Neural cell (in vitro differentiated cells): Measurements from ENCODE around the gene TBC1D3B. TPM values are rescaled to one million over a fixed set of nuclear protein-coding genes. Genes with fewer than 3 reads are reported as not detected.
"Not testable (repeated sequence)": the region's sequence is repeated elsewhere in the genome, so short reads cannot be mapped to it uniquely, and the experiment has no call there.

Source experiments
- H2AFZ ChIP-seq: fragments of 200-600, 300-800 bp; sonication (generic), shearing (Covaris generic); 2 replicates; pipeline ENCODE4 v1.6.0; 2014; ENCODE audit warnings: low read depth, mild to moderate bottlenecking, antibody characterized with exemption, low read length, moderate library complexity
- H3F3A ChIP-seq: fragments of 200-600 bp; shearing (Covaris generic); 2 replicates; pipeline ENCODE4 v1.6.1; 2016; ENCODE audit warnings: mild to moderate bottlenecking, moderate library complexity, mixed read lengths, antibody characterized with exemption, low read length; ENCODE audit not compliant: insufficient read depth, poor library complexity, severe bottlenecking
- H3K27ac ChIP-seq: fragments of 200-600, 300-800 bp; sonication (generic), shearing (Covaris generic); 2 replicates; pipeline ENCODE4 v1.5.1; 2014; ENCODE audit warnings: mild to moderate bottlenecking, low read length, moderate library complexity
- H3K27me3 ChIP-seq: fragments of 300-800, 200-600 bp; sonication (generic), shearing (Covaris generic); 2 replicates; pipeline ENCODE4 v1.6.0; 2014; ENCODE audit warnings: mild to moderate bottlenecking, low read depth, low read length, moderate library complexity; ENCODE audit not compliant: insufficient read depth
- H3K36me3 ChIP-seq: fragments of 300-800, 200-600 bp; sonication (generic), shearing (Covaris generic); 2 replicates; pipeline ENCODE4 v1.5.1; 2014; ENCODE audit warnings: mild to moderate bottlenecking, antibody characterized with exemption, low read length, moderate library complexity; ENCODE audit not compliant: insufficient read depth
- H3K4me2 ChIP-seq: fragments of 300-800, 200-600 bp; sonication (generic), shearing (Covaris generic); 2 replicates; pipeline ENCODE4 v1.6.0; 2014; ENCODE audit warnings: mild to moderate bottlenecking, low read length
- H3K4me3 ChIP-seq: fragments of 300-800, 200-600 bp; sonication (generic), shearing (Covaris generic); 2 replicates; pipeline ENCODE4 v1.5.1; 2014; ENCODE audit warnings: mild to moderate bottlenecking, low read length, moderate library complexity
- H3K79me2 ChIP-seq: fragments of 200-600 bp; shearing (Covaris generic); replicated peaks from 2 replicates; pipeline ENCODE4 v1.6.0; 2014; ENCODE audit warnings: mild to moderate bottlenecking, low read length, moderate library complexity; ENCODE audit not compliant: insufficient read depth
- H3K9ac ChIP-seq: fragments of 300-800, 200-600 bp; sonication (generic), shearing (Covaris generic); 2 replicates; pipeline ENCODE4 v1.6.1; 2016; ENCODE audit warnings: mild to moderate bottlenecking, low read length, mixed read lengths
- H3K9me2 ChIP-seq: fragments of 200-600 bp; shearing (Covaris generic); 2 replicates; pipeline ENCODE4 v1.6.1; 2016; ENCODE audit warnings: mild to moderate bottlenecking, low read length, mixed read lengths; ENCODE audit not compliant: insufficient read depth
- H3K9me3 ChIP-seq: fragments of 200-600, 300-800 bp; sonication (generic), shearing (Covaris generic); 2 replicates; pipeline ENCODE4 v1.6.1; 2016; ENCODE audit warnings: mild to moderate bottlenecking, mixed run types, low read length, moderate library complexity, mixed read lengths
- H4K20me1 ChIP-seq: fragments of 200-600 bp; shearing (Covaris generic); 2 replicates; pipeline ENCODE4 v1.6.1; 2016; ENCODE audit warnings: mild to moderate bottlenecking, mixed run types; ENCODE audit not compliant: insufficient read depth
- CTCF ChIP-seq: fragments of 450-650 bp; IDR thresholded peaks from 2 replicates; pipeline ENCODE4 v1.5.1; 2014; ENCODE audit warnings: antibody characterized with exemption, mild to moderate bottlenecking, moderate library complexity; ENCODE audit not compliant: poor library complexity, severe bottlenecking
- EP300 ChIP-seq: fragments of 450-650 bp; conservative IDR thresholded peaks from 2 replicates; pipeline ENCODE4 v1.6.1; 2014; ENCODE audit warnings: antibody characterized with exemption, mild to moderate bottlenecking, moderate library complexity; ENCODE audit not compliant: poor library complexity, severe bottlenecking
- EZH2 ChIP-seq: fragments of 200-600, 300-800 bp; shearing (Covaris generic), sonication (generic); IDR thresholded peaks from 2 replicates; pipeline ENCODE4 v1.6.1; 2014; ENCODE audit warnings: antibody characterized with exemption, low read length, borderline replicate concordance, mild to moderate bottlenecking; ENCODE audit not compliant: insufficient read depth, poor library complexity, severe bottlenecking
- MXI1 ChIP-seq: fragments of 450-650 bp; conservative IDR thresholded peaks from 2 replicates; pipeline ENCODE4 v1.6.1; 2014; ENCODE audit warnings: antibody characterized with exemption, mild to moderate bottlenecking; ENCODE audit not compliant: poor library complexity, severe bottlenecking
- POLR2AphosphoS5 ChIP-seq: IDR thresholded peaks from 2 replicates; pipeline ENCODE4 v1.6.1; 2012
- RAD21 ChIP-seq: fragments of 450-650 bp; conservative IDR thresholded peaks from 2 replicates; pipeline ENCODE4 v1.6.1; 2014; ENCODE audit warnings: antibody characterized with exemption, mild to moderate bottlenecking, moderate library complexity
- REST ChIP-seq: IDR thresholded peaks from 2 replicates; pipeline ENCODE4 v1.6.1; 2012; ENCODE audit warnings: borderline replicate concordance
- SMC3 ChIP-seq: fragments of 450-650 bp; conservative IDR thresholded peaks from 2 replicates; pipeline ENCODE4 v1.6.1; 2014; ENCODE audit warnings: antibody characterized with exemption, mild to moderate bottlenecking, moderate library complexity; ENCODE audit not compliant: poor library complexity
- TAF1 ChIP-seq: IDR thresholded peaks from 2 replicates; pipeline ENCODE4 v1.6.1; 2012; ENCODE audit warnings: low read depth
- polyA plus RNA-seq: library from polyadenylated mRNA; depleted of rRNA; stranded (reverse); fragments of >200 nt; gene quantifications from 2 replicates; pipeline ENCODE4 v1.2.3, GENCODE V29; 2014

TBC1D3B gene
- polyA plus RNA-seq, 1 donor from 2014 or later = 9.8 TPM

- Histone ChIP-seq H3K36me3 (no peaks in the 10 kb centered on the region), H3K9me2 (no peaks in the 10 kb centered on the region), H4K20me1 (no peaks in the 10 kb centered on the region), H3F3A (no peaks in the 10 kb centered on the region), H2AFZ (no peak overlapping the region), H3K4me3 (no peak overlapping the region), H3K9me3 (no peaks in the 10 kb centered on the region), H3K27me3 (no peaks in the 10 kb centered on the region), H3K27ac (no peak overlapping the region), H3K79me2 (no peaks in the 10 kb centered on the region), H3K4me2 (no peak overlapping the region), H3K9ac (no peak overlapping the region)
- TF ChIP-seq SMC3 = no peak
- no peak for TF ChIP-seq REST
- TF ChIP-seq TAF1 = no peak
- no peak for TF ChIP-seq RAD21
- TF ChIP-seq EZH2 = no peak
- no peak for TF ChIP-seq MXI1
- no peak for TF ChIP-seq CTCF
- no peak for TF ChIP-seq POLR2AphosphoS5
- TF ChIP-seq EP300 = no peak
Measured at GRCh38 chr17:36193216-36193775, 16.9 kb upstream of the TBC1D3B start.

GRCh38 chr17:36190549-36191330, 14.3 kb upstream of the TBC1D3B start:
- not testable (repeated sequence) for H3K36me3 ChIP-seq, H3K79me2 ChIP-seq, H3K4me2 ChIP-seq, H3K27ac ChIP-seq, H2AFZ ChIP-seq, H3K4me3 ChIP-seq, H3K9me3 ChIP-seq, H3K9ac ChIP-seq, H3F3A ChIP-seq, H3K27me3 ChIP-seq, H3K9me2 ChIP-seq, H4K20me1 ChIP-seq

- not testable (repeated sequence) for H3K79me2 ChIP-seq, H3K36me3 ChIP-seq, H3K27me3 ChIP-seq, H3K9ac ChIP-seq, H3K27ac ChIP-seq, H3K4me3 ChIP-seq, H2AFZ ChIP-seq, H3F3A ChIP-seq, H3K9me2 ChIP-seq, H4K20me1 ChIP-seq, H3K4me2 ChIP-seq, H3K9me3 ChIP-seq
Measured at GRCh38 chr17:36189993-36190392, 13.6 kb upstream of the TBC1D3B start.
